Suppressor macrophage treated with lipopolysaccharide for 1 hour (primary cell): ENCODE results near the gene CYP11A1.
"Not testable (repeated sequence)": the region's sequence is repeated elsewhere in the genome, so short reads cannot be mapped to it uniquely, and the experiment has no call there.

ENCODE experiments used
- DNase-seq, 3 donors: peaks; one replicate each; pipeline ENCODE4 v3.0.0-alpha.2; 2020 to 2022

The CYP11A1 gene

GRCh38 chr15:74373731-74374647, 6.5 kb upstream of the CYP11A1 start:
- peak; percentile 83 to 93 (median 92) for DNase-seq

- DNase-seq = no peak
These were observed 5.7 kb upstream of the CYP11A1 start for GRCh38 chr15:74373056-74373650.

- DNase-seq = no peak
These were observed 3.0 kb upstream of the CYP11A1 start for GRCh38 chr15:74370471-74370870.

GRCh38 chr15:74369756-74370155, 2.3 kb upstream of the CYP11A1 start:
- DNase-seq = no peak

- DNase-seq = no peak
These were observed 1.8 kb upstream of the CYP11A1 start for GRCh38 chr15:74369084-74369745.

GRCh38 chr15:74368121-74368520, 675 bp upstream of the CYP11A1 start:
- DNase-seq = no peak

- peak; percentile 29 to 43 (median 34) for DNase-seq
These were observed 1.6 kb downstream of the CYP11A1 start for GRCh38 chr15:74365598-74366445.

GRCh38 chr15:74364936-74365597, 2.4 kb downstream of the CYP11A1 start:
- DNase-seq = no peak

GRCh38 chr15:74362482-74362881, 5.0 kb downstream of the CYP11A1 start:
- DNase-seq = no peak

- not testable (repeated sequence) for DNase-seq
These were observed 6.6 kb downstream of the CYP11A1 start for GRCh38 chr15:74360855-74361254.

- not testable (repeated sequence) for DNase-seq
These were observed 8.1 kb downstream of the CYP11A1 start for GRCh38 chr15:74359376-74359775.

- not testable (repeated sequence) for DNase-seq
These were observed 9.9 kb downstream of the CYP11A1 start for GRCh38 chr15:74357514-74357913.

GRCh38 chr15:74356050-74356449, 11.4 kb downstream of the CYP11A1 start:
- DNase-seq = not testable (repeated sequence)

- DNase-seq = not testable (repeated sequence)
These were observed 13.5 kb downstream of the CYP11A1 start for GRCh38 chr15:74353992-74354391.

- DNase-seq = no peak
These were observed 15.0 kb downstream of the CYP11A1 start for GRCh38 chr15:74352393-74352910.

GRCh38 chr15:74351670-74352069, 15.8 kb downstream of the CYP11A1 start:
- no peak for DNase-seq

GRCh38 chr15:74350295-74351275, 16.9 kb downstream of the CYP11A1 start:
- no peak for DNase-seq

GRCh38 chr15:74349241-74349778, 18.1 kb downstream of the CYP11A1 start:
- no peak for DNase-seq

- no peak for DNase-seq
These were observed 19.6 kb downstream of the CYP11A1 start for GRCh38 chr15:74347757-74348250.

GRCh38 chr15:74345051-74345450, 22.4 kb downstream of the CYP11A1 start:
- DNase-seq = no peak
